Measurements from ENCODE around the gene SYNJ2.

DNA sequence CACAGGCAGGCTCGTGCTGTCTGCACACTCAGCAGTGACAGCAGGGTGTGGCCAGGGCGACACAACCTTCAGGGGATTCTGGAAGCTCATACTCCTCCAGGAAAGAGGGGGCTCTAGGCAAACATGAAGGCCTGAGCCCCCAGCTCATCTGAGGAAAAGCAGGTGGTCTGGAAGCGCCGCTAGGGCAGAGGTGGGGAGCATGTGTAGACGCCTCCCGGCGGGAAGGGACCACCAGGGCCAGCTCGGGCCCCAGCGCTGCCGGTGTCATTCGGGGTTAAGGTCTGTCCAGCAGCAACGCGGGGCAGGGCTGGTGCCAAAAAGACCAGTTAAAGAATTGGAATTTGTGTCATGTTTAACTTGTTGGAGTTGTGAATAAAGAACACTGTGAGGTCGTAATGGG is 39.3 kb upstream of the SYNJ2 start:
- TF ChIP-seq POU2F2 (IDR thresholded peaks at IDR 0.05; ENCODE audit: low read depth, low read length) (no peak), POLR2AphosphoS5 (IDR thresholded peaks at IDR 0.05; ENCODE audit: low read depth, low read length) (no peak), POLR2A (IDR thresholded peaks at IDR 0.05; ENCODE audit: low read depth, low read length) (no peak), TAF1 (IDR thresholded peaks at IDR 0.05; ENCODE audit: low read depth, low read length) (no peak)

Measured in GM12891 (cell line).